WTC11 (cell line): Measurements from ENCODE around the gene SLC24A3. TPM values are rescaled to one million over a fixed set of nuclear protein-coding genes. Genes with fewer than 3 reads are reported as not detected.

ENCODE experiments used
- ATAC-seq: fragments of 200-7000 bp; cut with Tn5 transposase; 2 replicates; pipeline ENCODE4 v1.10.0; 2021; ENCODE audit warnings: mild to moderate bottlenecking, moderate library complexity
- CTCF ChIA-PET: fragments of 300-600 bp; sonication (Branson Sonifier 250); formaldehyde crosslinking; loops from one replicate; lab custom pipeline; 2021; ENCODE audit warnings: antibody characterized with exemption; lab: Charles Lee
- POLR2A ChIA-PET: fragments of 350-600 bp; sonication (Branson Sonifier 250); formaldehyde crosslinking; loops from one replicate; lab custom pipeline; 2021; ENCODE audit warnings: antibody characterized with exemption; lab: Charles Lee
- DNase-seq: peaks from one replicate; pipeline ENCODE4 v3.0.0; 2021; ENCODE audit warnings: low spot score
- H3K27ac Mint-ChIP-seq: 2 replicates; pipeline ENCODE4 v1.8.0; 2021; ENCODE audit warnings: mixed read lengths
- H3K27me3 Mint-ChIP-seq: 2 replicates; pipeline ENCODE4 v1.8.0; 2021; ENCODE audit warnings: low read depth, mild to moderate bottlenecking, moderate library complexity, mixed read lengths
- H3K36me3 Mint-ChIP-seq: 2 replicates; pipeline ENCODE4 v1.8.0; 2021; ENCODE audit warnings: mixed read lengths
- H3K4me1 Mint-ChIP-seq: 2 replicates; pipeline ENCODE4 v1.8.0; 2022; ENCODE audit warnings: mixed read lengths
- H3K4me3 Mint-ChIP-seq: 2 replicates; pipeline ENCODE4 v1.8.0; 2021; ENCODE audit warnings: mild to moderate bottlenecking, moderate library complexity, mixed read lengths
- H3K9me3 Mint-ChIP-seq: 2 replicates; pipeline ENCODE4 v1.8.0; 2021; ENCODE audit warnings: mixed read lengths
- AFF4 ChIP-seq: sonication (generic); formaldehyde crosslinking; IDR thresholded peaks from 2 replicates; pipeline ENCODE4 v1.8.1; 2023; ENCODE audit warnings: mild to moderate bottlenecking, missing genetic modification reagents, borderline replicate concordance
- GRHL2 ChIP-seq: fragments of 250-450 bp; sonication (Bioruptor Pico); IDR thresholded peaks from 2 replicates; pipeline ENCODE4 v1.8.0; 2022; ENCODE audit warnings: mild to moderate bottlenecking, moderate library complexity; ENCODE audit not compliant: insufficient replicate concordance, severe bottlenecking
- GTF2I ChIP-seq: fragments of 250-450 bp; sonication (Bioruptor Pico); conservative IDR thresholded peaks from 2 replicates; pipeline ENCODE4 v1.4.0; 2021; ENCODE audit warnings: mild to moderate bottlenecking
- JAZF1 ChIP-seq: fragments of 250-450 bp; sonication (Bioruptor Pico); IDR thresholded peaks from 2 replicates; pipeline ENCODE4 v1.9.0; 2021; ENCODE audit warnings: moderate library complexity, mild to moderate bottlenecking, inconsistent platforms
- JUN ChIP-seq: sonication (generic); formaldehyde crosslinking; IDR thresholded peaks from 2 replicates; pipeline ENCODE4 v1.8.0; 2023; ENCODE audit warnings: mild to moderate bottlenecking, missing genetic modification reagents
- KAT7 ChIP-seq: sonication (generic); formaldehyde crosslinking; IDR thresholded peaks from 2 replicates; pipeline ENCODE4 v1.8.1; 2023; ENCODE audit warnings: missing genetic modification reagents, mild to moderate bottlenecking, borderline replicate concordance
- MXD4 ChIP-seq: fragments of 250-450 bp; sonication (Bioruptor Pico); IDR thresholded peaks from 2 replicates; pipeline ENCODE4 v1.8.0; 2021; ENCODE audit warnings: mild to moderate bottlenecking, moderate library complexity, borderline replicate concordance
- NFATC4 ChIP-seq: fragments of 250-450 bp; sonication (Bioruptor Pico); IDR thresholded peaks from 2 replicates; pipeline ENCODE4 v1.9.0; 2021; ENCODE audit warnings: mild to moderate bottlenecking
- NR2C2 ChIP-seq: sonication (generic); formaldehyde crosslinking; IDR thresholded peaks from 2 replicates; pipeline ENCODE4 v1.8.0; 2022; ENCODE audit warnings: mild to moderate bottlenecking, missing genetic modification reagents
- PRRX2 ChIP-seq: fragments of 250-450 bp; sonication (Bioruptor Pico); IDR thresholded peaks from 2 replicates; pipeline ENCODE4 v1.8.0; 2021; ENCODE audit warnings: mild to moderate bottlenecking
- SMAD3 ChIP-seq: sonication (generic); formaldehyde crosslinking; IDR thresholded peaks from 2 replicates; pipeline ENCODE4 v1.8.0; 2022; ENCODE audit warnings: missing genetic modification reagents, mild to moderate bottlenecking, borderline replicate concordance
- SMAD4 ChIP-seq: sonication (generic); formaldehyde crosslinking; IDR thresholded peaks from 2 replicates; pipeline ENCODE4 v1.8.0; 2022; ENCODE audit warnings: mild to moderate bottlenecking, missing genetic modification reagents
- SOX15 ChIP-seq: fragments of 250-450 bp; sonication (Bioruptor Pico); IDR thresholded peaks from 2 replicates; pipeline ENCODE4 v1.9.0; 2021; ENCODE audit warnings: mild to moderate bottlenecking
- SP1 ChIP-seq: sonication (generic); formaldehyde crosslinking; conservative IDR thresholded peaks from 2 replicates; pipeline ENCODE4 v1.8.1; 2022; ENCODE audit warnings: missing genetic modification reagents
- ZBTB21 ChIP-seq: sonication (generic); formaldehyde crosslinking; IDR thresholded peaks from 2 replicates; pipeline ENCODE4 v1.8.1; 2023; ENCODE audit warnings: mild to moderate bottlenecking, missing genetic modification reagents, borderline replicate concordance
- ZMAT4 ChIP-seq: fragments of 250-450 bp; sonication (Bioruptor Pico); IDR thresholded peaks from 2 replicates; pipeline ENCODE4 v1.9.0; 2021; ENCODE audit warnings: mild to moderate bottlenecking
- ZNF121 ChIP-seq: sonication (generic); formaldehyde crosslinking; IDR thresholded peaks from 2 replicates; pipeline ENCODE4 v1.8.0; 2023; ENCODE audit warnings: missing genetic modification reagents
- ZNF219 ChIP-seq: sonication (generic); formaldehyde crosslinking; IDR thresholded peaks from 2 replicates; pipeline ENCODE4 v1.8.0; 2023; ENCODE audit warnings: missing genetic modification reagents, mild to moderate bottlenecking, borderline replicate concordance
- ZNF396 ChIP-seq: fragments of 250-450 bp; sonication (Bioruptor Pico); IDR thresholded peaks from 2 replicates; pipeline ENCODE4 v1.8.0; 2021; ENCODE audit warnings: mild to moderate bottlenecking, moderate library complexity, borderline replicate concordance
- ZNF671 ChIP-seq: fragments of 250-450 bp; sonication (Bioruptor Pico); IDR thresholded peaks from 2 replicates; pipeline ENCODE4 v1.8.0; 2021; ENCODE audit warnings: mild to moderate bottlenecking
- total RNA-seq: library from RNA; stranded (reverse); gene quantifications from 3 replicates; pipeline ENCODE4 v1.2.3, GENCODE V29; 2021
- TF ChIP-seq, protein P1 (sequence below): sonication (generic); formaldehyde crosslinking; conservative IDR thresholded peaks from 2 replicates; pipeline ENCODE4 v1.8.1; 2023; ENCODE audit warnings: mild to moderate bottlenecking, low read depth, missing genetic modification reagents, moderate library complexity
- TF ChIP-seq, protein P2 (sequence below): fragments of 250-450 bp; sonication (Bioruptor Pico); IDR thresholded peaks from 2 replicates; pipeline ENCODE4 v2.1.2; 2022; ENCODE audit warnings: mild to moderate bottlenecking, moderate library complexity
- TF ChIP-seq, protein P3 (sequence below): sonication (generic); formaldehyde crosslinking; IDR thresholded peaks from 2 replicates; pipeline ENCODE4 v1.8.1; 2022; ENCODE audit warnings: missing genetic modification reagents, borderline replicate concordance

Gene SLC24A3
- total RNA-seq, 1 experiment from 2014 or later = 5.7 TPM

DNA sequence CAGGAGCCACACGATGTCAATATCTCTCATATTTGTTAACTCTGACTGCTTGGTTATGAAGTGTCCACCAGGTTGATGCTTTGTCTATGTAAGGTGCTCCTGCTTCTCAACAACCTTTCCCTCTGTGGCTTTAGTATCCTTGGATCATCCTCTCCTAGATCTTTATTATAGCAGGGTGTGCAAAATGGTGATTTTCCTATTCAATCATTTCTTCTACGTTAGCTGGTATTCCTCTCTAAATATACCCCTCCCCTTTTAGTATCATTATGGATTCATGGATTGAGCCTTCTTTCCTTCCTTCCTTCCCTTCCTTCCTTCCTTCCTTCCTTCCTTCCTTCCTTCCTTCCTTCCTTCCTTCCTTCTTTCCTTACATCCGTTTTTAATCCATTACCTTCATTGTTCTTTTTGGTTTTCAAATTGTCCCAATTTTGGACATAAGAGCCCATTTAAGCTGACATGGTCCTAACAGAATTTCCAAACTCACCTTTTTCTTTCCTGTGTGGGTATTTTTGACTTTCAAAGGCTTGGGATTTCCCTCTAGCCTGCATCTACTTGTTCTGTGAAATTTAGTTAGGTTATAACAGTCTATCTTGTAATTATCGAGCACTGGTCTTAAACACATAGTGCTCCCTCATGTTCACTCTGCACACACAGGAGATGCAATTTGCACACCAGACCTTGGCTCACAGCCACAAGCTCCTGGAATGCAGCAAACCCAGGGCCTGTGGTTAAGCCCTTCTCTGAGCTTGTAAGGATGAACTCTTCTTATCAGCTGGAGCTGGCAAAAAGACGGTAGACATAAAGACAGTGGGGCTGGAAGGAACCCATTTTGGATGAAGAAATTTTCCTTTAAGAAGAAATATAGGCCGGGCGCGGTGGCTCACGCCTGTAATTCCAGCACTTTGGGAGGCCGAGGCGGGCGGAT is 109.9 kb downstream of the SLC24A3 start (continued):
- TF ChIP-seq PRRX2 (CRISPR knock-in tag) = no peak
- no peak for TF ChIP-seq JUN (CRISPR knock-in tag)
- TF ChIP-seq, protein P1, sequence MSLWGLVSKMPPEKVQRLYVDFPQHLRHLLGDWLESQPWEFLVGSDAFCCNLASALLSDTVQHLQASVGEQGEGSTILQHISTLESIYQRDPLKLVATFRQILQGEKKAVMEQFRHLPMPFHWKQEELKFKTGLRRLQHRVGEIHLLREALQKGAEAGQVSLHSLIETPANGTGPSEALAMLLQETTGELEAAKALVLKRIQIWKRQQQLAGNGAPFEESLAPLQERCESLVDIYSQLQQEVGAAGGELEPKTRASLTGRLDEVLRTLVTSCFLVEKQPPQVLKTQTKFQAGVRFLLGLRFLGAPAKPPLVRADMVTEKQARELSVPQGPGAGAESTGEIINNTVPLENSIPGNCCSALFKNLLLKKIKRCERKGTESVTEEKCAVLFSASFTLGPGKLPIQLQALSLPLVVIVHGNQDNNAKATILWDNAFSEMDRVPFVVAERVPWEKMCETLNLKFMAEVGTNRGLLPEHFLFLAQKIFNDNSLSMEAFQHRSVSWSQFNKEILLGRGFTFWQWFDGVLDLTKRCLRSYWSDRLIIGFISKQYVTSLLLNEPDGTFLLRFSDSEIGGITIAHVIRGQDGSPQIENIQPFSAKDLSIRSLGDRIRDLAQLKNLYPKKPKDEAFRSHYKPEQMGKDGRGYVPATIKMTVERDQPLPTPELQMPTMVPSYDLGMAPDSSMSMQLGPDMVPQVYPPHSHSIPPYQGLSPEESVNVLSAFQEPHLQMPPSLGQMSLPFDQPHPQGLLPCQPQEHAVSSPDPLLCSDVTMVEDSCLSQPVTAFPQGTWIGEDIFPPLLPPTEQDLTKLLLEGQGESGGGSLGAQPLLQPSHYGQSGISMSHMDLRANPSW = no peak
- TF ChIP-seq AFF4 = no peak
- no peak for TF ChIP-seq ZBTB21 (CRISPR knock-in tag)

GRCh38 chr20:19327401-19327800 is 115.0 kb downstream of the SLC24A3 start:
- no peak for TF ChIP-seq ZNF671 (CRISPR knock-in tag)
- no peak for TF ChIP-seq MXD4 (CRISPR knock-in tag)
- no peak for TF ChIP-seq GTF2I (CRISPR knock-in tag)
- no peak for TF ChIP-seq ZBTB21 (CRISPR knock-in tag)
- TF ChIP-seq, protein P2, sequence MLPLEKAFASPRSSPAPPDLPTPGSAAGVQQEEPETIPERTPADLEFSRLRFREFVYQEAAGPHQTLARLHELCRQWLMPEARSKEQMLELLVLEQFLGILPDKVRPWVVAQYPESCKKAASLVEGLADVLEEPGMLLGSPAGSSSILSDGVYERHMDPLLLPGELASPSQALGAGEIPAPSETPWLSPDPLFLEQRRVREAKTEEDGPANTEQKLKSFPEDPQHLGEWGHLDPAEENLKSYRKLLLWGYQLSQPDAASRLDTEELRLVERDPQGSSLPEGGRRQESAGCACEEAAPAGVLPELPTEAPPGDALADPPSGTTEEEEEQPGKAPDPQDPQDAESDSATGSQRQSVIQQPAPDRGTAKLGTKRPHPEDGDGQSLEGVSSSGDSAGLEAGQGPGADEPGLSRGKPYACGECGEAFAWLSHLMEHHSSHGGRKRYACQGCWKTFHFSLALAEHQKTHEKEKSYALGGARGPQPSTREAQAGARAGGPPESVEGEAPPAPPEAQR (CRISPR knock-in tag) = no peak
- TF ChIP-seq NFATC4 (CRISPR knock-in tag) = no peak
- no peak for TF ChIP-seq SMAD3 (CRISPR knock-in tag)
- TF ChIP-seq ZNF121 (CRISPR knock-in tag) = no peak
- no peak for TF ChIP-seq NR2C2 (CRISPR knock-in tag)
- TF ChIP-seq SMAD4 (CRISPR knock-in tag) = no peak
- Mint-ChIP-seq H3K27ac (no peak overlapping the region), H3K4me1 (peaks cover 7% of the 10 kb centered on the region; the same call in 1 of the 2 replicates), H3K4me3 (no peak overlapping the region), H3K27me3 (no peaks in the 10 kb centered on the region), H3K36me3 (no peaks in the 10 kb centered on the region), H3K9me3 (peaks cover 8% of the 10 kb centered on the region)
- no peak for ATAC-seq
- no peak for DNase-seq
- ChIA-PET CTCF (no interaction called here), POLR2A (no interaction called here)

- Mint-ChIP-seq H3K9me3 (peaks cover 8% of the 10 kb centered on the region), H3K27me3 (no peaks in the 10 kb centered on the region), H3K4me3 (no peak overlapping the region), H3K27ac (no peak overlapping the region), H3K4me1 (peaks cover 7% of the 10 kb centered on the region; the same call in 1 of the 2 replicates), H3K36me3 (no peaks in the 10 kb centered on the region)
- ChIA-PET CTCF (no interaction called here), POLR2A (no interaction called here)
- ATAC-seq = no peak
- DNase-seq = no peak
- TF ChIP-seq SMAD3 (CRISPR knock-in tag) (no peak), KAT7 (CRISPR knock-in tag) (no peak), SOX15 (CRISPR knock-in tag) (no peak), ZNF396 (CRISPR knock-in tag) (no peak), ZNF219 (CRISPR knock-in tag) (no peak), GRHL2 (CRISPR knock-in tag) (no peak), SP1 (CRISPR knock-in tag) (no peak), JAZF1 (CRISPR knock-in tag) (no peak), ZMAT4 (CRISPR knock-in tag) (no peak)
- TF ChIP-seq, protein P3, sequence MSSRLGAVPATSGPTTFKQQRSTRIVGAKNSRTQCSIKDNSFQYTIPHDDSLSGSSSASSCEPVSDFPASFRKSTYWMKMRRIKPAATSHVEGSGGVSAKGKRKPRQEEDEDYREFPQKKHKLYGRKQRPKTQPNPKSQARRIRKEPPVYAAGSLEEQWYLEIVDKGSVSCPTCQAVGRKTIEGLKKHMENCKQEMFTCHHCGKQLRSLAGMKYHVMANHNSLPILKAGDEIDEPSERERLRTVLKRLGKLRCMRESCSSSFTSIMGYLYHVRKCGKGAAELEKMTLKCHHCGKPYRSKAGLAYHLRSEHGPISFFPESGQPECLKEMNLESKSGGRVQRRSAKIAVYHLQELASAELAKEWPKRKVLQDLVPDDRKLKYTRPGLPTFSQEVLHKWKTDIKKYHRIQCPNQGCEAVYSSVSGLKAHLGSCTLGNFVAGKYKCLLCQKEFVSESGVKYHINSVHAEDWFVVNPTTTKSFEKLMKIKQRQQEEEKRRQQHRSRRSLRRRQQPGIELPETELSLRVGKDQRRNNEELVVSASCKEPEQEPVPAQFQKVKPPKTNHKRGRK (CRISPR knock-in tag) = no peak
These were observed 116.2 kb downstream of the SLC24A3 start for GRCh38 chr20:19328676-19329075.
